ENCODE results near the gene BIRC3.

BIRC3 gene
- 7.1 to 859 (median 19.1) reads per million in 18 experiments for total RNA-seq

DNA sequence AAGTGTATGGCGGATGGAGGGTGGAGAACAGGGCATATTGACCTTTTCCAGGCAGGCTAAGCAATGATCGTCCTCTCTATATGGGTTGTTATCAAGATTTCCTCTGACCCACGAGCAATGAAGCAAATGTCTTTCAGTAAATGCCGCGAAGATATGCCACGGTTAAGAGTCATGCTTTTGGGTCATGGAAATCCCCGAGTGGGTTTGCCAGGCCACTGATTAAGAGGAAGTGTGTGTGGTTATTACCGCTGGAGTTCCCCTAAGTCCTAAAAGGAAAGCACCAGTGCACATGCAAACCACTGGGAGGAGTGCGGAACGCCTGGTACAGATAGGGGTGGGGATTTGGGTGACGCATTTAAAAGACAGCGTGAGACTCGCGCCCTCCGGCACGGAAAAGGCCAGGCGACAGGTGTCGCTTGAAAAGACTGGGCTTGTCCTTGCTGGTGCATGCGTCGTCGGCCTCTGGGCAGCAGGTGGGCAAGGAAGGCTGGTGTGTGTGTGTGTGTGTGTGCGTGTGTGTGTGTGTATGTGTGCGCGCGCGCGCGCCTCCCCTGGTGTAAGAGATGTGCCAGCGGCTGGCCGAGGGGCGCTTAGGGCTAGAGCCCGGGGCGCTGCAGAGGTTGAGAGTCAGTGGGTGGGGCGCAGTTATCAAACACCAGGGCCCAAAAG, at the start of gene BIRC3:
TSS of gene BIRC3 (plus strand) at position 386 of the 669 bp plus-strand sequence. CDS start 7,026 bp downstream, outside the sequence.
- DNase-seq = peak; percentile 93 to 96

DNA sequence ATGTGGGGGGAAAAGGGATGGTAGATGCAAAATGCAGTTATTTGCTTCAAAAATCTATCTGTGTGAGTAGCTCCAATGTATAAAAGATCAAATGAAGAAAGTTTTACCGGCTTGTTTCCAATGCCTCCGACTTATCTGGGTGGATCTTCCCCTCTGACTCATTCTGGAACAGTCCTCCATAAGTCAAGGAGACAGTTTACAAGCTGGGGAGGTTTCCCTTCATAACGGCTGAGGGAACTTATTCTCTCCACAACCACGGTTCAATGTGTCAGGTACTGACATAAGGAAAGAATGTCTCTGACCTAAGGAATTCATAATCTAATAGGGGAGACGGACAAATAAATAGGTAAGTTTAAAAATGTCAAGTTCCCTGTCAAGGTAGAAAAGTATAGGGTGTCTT, 49.7 kb upstream of the BIRC3 start:
- DNase-seq = no peak

DNA sequence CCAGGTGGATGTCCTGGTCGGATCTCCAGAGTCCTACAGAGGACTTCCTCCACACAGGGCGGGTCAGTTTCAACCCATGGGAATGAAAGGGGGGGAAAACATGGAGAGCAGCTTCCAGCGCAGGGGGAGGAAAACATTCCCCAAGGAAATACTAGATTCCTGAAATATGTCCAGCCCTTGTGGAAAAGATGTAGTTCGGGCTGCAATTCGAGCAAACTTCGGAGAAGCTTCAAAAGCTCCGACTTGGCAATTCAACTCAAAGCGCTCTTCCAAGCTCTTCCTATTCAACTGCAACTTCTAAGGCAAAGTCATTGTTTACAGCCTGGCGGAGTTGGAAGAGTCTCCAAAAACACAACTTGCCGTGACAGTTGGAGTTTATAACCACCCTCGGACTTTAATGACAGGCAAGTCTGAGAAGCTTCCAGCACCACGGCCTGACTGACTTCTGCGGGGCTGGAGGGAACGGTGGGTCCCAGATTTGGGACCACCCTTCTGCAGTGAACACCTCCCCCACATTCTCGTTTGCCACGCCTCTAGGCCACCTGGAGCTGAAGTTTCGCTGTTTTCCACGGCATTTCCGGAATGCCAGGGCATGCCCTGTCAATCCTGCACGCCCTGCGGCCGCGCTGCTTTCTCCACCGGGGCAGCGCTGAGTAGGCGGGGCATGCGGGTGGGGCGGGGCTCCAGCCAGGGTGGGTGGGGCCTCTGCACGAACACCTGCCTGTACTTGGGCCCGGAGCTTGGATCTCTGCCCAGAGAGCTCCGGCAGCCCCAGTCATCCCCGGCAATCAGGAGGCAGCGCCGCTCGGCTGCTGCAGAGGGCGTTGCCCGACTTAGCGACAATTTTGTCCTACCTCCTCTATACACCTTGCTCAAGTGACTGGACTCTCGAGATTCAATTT, 49.0 kb upstream of the BIRC3 start:
- DNase-seq = peak in 1 of 2 donors; percentile 17

DNA sequence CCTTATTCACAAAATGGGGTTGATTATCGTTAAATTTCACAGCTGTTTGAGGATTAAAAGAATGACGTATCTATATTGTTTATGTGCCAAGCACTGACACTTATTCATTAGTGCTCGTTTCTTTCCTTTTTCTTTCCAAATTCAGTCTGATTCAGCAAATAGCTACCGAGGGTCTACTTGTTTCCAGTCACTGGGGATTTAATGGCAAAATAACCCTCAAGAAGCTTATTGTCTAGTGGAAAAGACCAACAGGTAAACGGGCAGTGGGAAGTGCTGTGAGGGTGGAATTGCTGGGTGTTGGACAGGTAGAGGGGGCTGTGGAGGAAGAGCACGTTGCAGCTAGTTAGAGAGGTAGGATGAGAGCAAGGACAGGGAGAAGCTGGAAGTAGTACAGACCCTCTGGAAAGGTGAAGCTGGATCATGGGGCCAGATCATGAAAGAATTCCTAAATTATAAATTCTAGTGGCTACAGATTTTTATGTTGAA, 48.3 kb upstream of the BIRC3 start:
- DNase-seq = no peak

DNA sequence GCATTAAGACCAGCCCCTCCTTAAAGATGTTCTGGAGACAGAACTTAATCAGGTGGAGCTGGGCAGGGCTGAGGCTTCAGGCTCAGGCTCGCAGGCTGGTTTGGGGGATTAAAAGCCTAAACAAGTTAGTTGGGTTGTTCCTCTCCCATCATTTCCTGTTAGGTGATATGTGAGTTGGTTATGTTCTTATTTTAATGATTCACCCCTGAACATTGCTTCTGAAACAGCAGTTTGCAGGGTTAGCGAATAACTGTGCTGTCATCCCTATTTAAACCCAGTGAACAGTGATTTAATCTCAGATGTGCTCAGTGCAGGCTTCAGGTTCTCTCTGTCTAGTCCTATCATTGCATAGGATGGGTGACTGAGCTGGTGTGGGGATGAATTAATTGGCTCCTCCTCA, 47.4 kb upstream of the BIRC3 start:
- no peak for DNase-seq

DNA sequence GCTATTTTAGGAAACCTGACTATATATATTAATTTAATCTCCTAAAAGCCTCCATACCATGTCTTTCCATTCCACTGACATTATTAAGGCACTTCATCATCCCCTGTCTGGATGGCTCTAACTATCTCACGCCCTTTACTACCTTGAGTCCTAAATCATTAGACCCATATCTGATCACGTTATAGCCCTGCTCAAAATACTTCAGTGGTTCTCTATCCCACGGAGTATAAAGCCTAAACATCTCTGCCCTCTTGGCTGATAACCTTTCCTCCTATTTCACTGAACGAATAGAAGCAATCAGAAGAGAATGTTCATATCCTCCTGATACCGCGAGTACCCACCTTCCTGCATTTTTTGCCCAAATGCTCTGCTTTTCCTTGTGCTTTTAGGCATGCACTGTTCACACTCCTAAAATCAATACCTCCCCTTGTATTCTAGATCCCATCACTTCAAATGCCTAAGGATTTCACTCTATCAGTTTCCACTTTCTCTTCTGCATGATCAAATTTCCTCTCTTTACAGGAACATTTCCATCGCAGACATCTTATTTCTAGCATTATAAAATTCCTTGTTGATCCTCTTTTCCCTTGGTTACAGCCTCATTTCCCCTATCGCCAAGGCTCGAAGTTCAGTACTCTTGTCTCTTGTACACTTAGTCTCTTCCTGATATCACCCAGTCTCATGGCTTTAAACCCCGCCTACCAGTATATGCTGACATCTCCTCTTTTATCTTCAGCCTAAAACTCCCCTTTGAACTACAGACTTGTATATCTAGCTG, 45.0 kb upstream of the BIRC3 start:
- no peak for DNase-seq

DNA sequence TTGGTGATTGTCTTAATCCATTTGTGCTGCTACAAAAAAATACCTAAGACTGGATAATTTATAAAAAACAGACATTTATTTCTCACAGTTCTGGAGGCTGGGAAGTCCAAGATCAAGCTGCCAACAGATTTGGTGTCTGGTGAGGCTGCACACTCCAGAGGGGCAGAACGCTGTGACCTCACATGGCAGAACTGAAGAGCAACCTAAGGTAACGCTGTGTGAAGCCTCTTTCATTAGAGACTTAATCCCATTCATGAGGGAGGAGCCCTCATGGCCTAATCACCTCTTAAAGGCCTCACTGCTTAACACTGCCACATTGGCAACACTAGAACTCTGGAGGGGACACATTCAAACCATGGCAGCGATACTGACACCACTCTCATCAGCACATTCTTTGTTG, 42.7 kb upstream of the BIRC3 start:
- no peak for DNase-seq

DNA sequence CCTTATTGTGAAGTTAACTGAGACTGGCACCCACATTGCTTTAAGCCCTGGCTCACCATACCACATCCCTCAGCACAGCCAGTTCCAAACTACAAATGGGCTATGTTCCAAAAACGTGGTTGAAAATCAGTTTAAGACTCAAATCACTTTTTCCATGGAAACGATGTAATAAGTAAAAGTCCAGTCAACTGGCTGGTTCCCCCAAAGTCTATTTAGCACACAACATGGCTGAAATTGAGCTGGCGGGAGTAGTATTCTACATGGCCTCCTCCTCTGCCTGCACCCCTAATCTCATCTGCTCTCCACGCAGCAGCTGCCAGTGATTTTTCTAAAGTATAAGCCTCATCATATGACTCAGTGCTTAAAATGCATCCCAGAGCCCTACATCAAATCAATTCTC, 40.9 kb upstream of the BIRC3 start:
- DNase-seq = no peak

DNA sequence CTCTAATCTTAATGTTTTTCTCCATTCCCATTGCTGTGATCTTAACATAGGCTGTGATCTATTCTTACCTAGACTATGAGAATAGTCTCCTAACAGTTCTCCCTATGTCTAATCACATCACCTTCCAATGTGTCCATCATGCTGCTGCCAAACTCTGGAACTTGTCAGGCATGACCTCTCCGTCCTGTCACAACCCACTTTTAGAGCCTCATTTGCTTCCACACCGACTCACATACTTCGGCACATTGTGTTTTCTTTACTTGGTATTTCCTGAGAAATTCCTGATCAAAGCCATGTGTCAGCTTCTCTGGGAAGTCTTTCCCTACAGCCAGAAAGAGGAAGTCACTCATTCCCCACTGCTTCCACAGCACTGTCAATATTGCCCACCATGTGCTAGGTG, 40.5 kb upstream of the BIRC3 start:
- DNase-seq = no peak

DNA sequence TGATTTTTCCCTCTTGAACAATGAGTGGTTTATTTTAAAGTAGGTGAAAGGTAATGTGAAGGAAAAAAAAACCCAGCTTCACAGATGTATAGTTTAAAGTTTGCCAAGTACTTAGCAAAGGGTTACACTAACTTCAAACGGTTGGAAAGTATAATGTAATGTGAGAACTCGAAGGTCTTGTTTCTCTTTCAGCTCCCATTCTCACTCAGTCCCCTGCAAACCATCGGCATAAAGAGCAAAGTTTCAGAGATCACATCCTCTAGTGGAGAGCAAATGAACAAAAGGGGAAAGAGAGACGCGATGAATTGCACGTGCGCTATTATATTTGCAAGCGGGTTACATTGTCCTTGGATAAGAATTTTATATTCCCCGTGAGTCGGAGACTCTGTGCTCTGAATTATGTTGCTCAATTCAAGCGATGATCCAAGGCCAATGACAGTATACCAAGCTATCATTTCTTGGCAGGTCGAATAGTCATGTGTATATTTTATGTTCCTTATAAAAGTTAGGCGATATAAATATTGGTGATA, 37.6 kb upstream of the BIRC3 start:
- DNase-seq = peak in 1 of 2 donors; percentile 8

DNA sequence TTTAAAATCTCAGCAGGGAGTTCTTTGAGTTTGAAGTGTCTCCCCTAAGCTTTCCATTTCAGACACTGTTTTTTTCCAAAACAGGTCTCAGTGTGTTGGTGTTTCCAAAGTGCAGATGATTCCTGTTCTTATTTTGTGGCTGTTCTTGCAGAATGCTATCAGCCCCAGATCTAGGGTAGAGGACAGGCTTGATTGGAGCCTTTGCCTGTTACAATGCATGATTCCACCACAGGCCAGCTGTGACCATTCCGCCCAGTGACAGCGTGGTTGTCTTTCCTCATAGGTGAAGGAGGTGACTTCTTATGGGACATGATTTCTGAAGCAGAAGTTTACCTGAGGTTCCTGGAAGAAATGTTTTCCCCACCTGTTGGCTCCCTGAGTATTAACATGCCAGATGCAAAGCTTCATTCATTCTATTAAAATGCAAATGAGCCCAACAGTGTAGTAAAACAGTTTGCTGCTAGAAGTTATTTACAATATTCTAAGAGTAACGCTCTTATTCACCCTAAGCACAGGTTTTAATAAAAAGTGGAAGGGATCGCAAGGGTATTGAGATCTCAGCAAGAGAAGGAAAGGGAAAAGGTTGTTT, 36.9 kb upstream of the BIRC3 start:
- no peak for DNase-seq

DNA sequence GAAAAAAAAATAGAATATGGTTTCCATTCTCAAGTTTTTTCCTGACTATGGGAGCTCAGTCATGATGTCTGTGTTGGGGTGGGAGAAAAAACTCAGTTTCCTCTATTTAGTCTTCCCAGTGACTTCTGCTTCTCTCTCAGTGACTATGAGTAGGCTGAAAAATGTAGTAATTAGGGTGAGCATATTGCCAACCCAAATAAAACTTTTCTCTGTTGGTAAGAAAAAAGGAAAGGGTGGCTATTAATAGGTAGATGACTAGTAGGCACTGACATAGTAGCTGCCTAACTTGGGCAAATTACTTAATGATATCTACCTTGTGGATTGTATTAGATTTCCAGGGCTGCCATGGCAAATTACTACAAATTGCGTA, 34.2 kb upstream of the BIRC3 start:
- DNase-seq = peak; percentile 85 to 92

DNA sequence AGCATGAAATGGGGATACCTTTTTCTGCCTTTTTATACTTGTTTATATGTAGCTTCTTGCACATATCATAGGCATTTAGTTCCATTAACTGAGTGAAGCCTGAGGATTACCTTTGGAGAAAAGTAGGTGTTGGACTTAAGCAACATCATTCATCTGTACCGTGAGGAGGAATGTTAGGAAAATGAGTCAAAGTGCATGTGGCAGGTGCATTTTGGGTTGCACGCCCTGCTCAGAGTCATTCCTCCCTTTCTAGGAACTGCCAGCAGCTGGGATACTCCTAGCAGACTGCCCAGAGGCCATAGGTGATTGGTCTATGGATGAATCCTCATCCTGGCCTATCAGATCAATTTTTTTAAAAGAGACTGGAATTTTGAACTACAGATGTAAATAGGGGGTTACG, 33.3 kb upstream of the BIRC3 start:
- DNase-seq = no peak

DNA sequence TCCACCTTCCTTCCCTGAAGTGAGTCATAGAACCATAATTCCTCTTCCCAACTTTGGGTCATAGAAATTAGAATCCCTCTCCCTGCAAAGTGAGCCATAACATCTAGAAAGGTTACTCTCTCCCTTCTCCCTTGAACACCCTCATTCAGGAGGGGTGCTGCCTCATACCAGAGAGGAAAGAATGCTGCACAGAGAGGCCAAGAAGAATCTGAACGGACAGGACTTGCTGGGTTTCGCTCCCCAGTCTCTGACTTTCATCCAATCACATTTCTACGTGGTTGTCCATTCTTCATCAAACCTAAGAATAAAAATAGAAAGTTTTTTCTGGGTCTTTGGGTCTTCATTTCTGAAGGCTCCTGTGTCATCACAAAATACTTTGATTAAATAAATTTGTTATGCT, 31.0 kb upstream of the BIRC3 start:
- no peak for DNase-seq

DNA sequence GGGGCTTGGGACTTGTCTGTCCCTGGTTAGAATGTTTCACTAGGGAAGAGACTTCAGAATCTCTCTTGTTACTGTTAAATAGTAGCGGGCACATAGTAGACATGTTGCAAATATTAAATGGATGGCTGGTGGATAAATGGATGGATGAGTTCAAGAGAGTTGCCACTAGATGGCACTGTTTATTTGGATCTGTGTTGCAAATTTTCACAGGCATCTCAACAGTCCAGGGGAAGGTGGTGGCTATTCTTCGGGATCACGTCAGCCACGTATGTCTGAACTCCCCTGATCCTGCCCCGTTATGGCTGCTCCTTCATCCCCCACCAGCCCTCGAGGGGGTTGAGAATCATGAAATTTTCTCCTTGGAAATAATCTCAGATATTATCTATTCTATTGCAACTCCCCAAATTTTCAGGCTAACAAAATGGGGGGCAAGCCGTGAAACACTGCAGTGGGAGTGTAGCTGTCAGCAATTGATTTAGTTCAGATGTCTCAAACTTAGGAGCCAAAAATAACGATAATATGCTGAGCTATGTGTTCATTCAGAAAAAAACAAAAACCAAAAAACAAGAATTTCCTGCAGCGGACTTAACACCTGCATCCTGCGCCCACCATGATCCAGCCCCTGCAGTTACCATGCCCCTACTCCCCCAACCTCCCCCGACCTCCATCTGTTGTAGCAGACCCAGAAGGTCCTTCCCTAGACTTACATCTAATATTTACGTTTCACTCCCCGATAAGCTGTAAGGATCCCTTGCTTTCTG, 29.1 kb upstream of the BIRC3 start:
- peak; percentile 80 to 84 for DNase-seq

DNA sequence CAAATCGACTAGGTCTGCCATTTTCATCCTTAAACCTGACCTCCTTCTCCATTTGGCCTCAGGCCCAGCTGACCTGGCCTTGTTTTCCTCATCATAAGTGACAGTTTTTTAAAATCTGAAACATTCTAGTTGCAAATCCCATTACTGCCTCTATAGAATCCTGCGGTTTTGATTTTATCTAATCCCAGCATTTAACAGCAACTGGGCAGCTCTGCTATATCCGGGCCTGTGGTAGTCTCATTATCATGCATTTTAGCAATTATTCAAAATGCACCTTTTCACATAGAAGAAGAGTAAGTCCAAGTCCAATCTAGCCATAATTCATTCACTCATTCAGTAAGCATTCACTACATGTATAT, 28.6 kb upstream of the BIRC3 start:
- DNase-seq = no peak

DNA sequence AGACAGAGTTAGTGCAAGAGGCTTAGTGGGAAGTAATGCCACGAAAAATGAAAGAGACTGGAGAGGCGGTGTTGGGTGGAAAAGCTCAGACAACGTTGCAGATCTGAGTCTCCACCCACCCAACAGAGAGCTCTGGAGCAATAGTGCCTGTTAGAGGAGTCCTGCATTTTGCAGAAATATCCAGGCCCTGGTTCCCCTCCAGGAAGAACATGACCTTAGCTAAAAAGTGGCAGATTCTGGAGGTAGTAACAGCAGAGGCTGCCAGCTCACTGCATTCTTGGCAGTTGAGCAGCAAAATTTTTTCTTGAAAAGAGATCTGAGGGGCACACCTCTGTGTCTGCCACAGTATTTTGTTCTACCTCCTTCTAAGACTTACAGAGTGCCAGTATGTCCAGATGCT, 27.7 kb upstream of the BIRC3 start:
- DNase-seq = peak; percentile 63 to 85

DNA sequence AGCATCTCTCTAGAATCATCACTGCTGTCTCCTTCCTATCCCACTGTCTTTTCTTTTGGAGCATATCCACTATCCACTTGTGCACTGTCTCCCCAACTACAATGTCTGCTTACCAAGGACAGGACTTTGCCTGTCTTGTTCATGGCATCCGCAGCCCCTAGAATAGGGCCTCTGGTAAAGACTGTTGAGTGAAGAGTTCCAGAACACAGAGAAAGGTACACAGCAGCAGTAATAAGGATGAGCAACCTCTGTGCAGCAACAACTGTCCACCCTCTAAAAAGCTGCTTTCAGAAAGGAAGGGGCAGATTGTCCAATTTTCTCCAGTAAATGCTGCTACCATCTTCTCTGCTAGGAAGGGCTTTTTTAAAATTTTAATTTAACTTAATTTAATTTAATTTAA, 25.5 kb upstream of the BIRC3 start:
- DNase-seq = no peak

DNA sequence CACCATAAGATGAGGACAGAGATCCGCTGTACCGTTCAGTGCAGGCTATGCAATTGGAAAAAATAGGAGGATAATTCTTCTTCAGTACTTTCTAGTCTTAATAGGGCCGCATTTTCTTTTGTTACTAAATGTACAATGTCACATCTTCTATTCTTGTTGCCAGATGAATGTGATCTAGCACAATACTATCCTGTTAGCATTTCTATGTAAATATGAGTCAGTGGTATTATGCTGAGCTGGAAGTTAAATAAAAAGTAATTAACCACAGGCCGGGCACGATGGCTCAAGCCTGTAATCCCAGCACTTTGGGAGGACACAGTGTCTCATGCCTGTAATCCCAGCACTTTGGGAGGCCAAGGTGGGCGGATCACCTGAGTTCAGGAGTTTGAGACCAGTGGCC, 24.4 kb upstream of the BIRC3 start:
- DNase-seq = no peak

DNA sequence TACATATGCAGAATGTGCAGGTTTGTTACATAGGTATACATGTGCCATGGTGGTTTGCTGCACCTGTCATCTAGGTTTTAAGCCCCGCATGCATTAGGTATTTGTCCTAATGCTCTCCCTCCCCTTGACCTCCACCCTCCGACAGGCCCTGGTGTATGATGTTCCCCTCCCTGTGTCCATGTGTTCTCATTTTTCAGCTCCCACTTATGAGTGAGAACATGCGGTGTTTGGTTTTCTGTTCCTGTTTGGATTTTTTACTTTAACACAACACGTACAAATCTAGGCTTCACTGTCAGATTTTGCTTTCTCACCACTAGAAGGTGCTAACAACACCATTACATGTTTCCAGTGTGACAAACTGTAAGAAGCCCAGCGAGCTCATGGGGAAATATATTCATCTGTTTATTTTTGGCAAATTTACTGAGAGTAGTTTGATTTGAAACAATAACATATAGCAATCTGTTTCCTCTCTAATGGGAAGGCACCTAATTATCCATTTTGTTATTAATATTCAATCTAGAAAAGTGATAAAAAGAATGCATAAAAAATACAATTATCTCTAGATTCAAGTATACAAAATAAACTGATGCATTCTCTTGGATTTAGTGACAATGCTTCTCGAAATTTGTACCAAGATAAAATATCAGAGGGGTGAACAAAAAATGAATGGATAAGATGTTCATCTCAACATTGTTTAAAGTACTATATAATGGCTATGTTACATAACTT, 23.2 kb upstream of the BIRC3 start:
- peak; percentile 78 to 82 for DNase-seq

DNA sequence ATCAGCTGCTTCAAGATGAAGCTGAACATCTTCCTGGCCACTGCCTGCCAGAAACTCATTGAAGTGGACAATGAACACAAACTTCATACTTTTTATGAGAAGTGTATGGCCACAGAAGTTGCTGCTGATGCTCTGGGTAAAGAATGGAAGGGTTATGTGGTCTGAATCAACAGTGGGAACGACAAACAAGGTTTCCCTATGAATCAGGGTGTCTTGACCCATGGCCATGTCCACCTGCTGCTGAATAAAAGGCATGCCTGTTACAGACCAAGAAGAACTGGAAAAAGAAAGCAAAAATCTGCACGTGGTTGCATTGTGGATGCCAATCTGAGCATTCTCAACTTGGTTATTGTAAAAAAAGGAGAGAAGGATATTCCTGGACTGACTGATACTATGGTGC, 22.2 kb upstream of the BIRC3 start:
- DNase-seq = no peak

Measured in inflammatory macrophage (primary cell).